Fibroblast of skin of scalp (primary cell): ENCODE results near the gene OR7A10.
"Not testable (repeated sequence)": the region's sequence is repeated elsewhere in the genome, so short reads cannot be mapped to it uniquely, and the experiment has no call there.

Experiments
- DNase-seq: peaks from one replicate; pipeline ENCODE4 v3.0.0-alpha.2; 2013

OR7A10 gene

DNA sequence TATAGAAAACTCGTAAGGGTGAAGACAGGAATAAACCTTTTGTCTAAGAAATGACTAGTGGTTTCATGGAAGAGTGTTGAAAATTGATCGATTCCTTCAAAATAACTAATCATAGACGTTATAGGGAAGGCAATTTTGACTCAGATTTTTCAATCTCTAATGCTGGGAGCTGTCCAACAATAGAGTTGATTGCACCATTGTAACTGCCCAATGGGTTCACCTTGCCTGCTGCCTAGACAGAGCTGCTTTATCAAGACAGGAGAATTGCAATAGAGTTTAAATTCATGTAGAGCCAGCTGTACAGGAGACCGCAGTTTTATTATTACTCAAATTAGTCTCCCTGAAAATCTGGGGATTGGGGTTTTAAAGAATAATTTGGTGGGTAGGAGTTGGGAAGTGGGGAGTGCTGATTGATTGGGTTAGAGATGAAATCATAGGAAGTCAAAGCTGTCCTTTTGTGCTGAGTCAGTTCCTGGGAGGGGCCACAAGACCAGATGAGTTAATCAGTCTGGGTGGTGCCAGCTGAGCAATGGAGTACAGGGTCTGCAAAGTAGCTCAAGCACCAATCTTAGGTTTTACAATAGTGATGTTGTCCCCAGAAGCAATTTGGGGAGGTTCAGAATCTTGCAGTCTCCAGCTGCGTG lies 53.5 kb downstream of the OR7A10 start:
- no peak for DNase-seq

- DNase-seq: not testable (repeated sequence)
Measured at GRCh38 chr19:14792250-14792649, 56.5 kb downstream of the OR7A10 start.
